Thyroid gland (tissue), 4 donors: Measurements from ENCODE around the gene FN3K.

Source experiments
- CTCF ChIP-seq, 6 experiments: fragments of 200-600 bp in 3 of 6; fragments of 450-650 bp in 3 of 6; sonication (generic) in 3 of 6; IDR thresholded peaks; one replicate each; pipeline ENCODE4 v1.5.1; 2016 to 2019; ENCODE audit warnings: antibody characterized with exemption in 6 of 6, mild to moderate bottlenecking in 2 of 6, inconsistent platforms in 1 of 6, moderate library complexity in 1 of 6
- POLR2A ChIP-seq, 2 donors: fragments of 450-650 bp; IDR thresholded peaks; one replicate each; pipeline ENCODE4 v1.6.1; 2017; ENCODE audit warnings: antibody characterized with exemption in 2 of 2, mild to moderate bottlenecking in 2 of 2, moderate library complexity in 1 of 2

- TF ChIP-seq POLR2A (IDR thresholded peaks at IDR 0.05) (no peak), CTCF (IDR thresholded peaks at IDR 0.05) (no peak)
These were observed 44.8 kb downstream of the FN3K start for GRCh38 chr17:82780195-82780594.
